ENCODE data around the gene TDRD6.
A peak's percentile ranks its signal among the peaks of the same experiment; 100 is the strongest.
"Not testable (repeated sequence)": the region's sequence is repeated elsewhere in the genome, so short reads cannot be mapped to it uniquely, and the experiment has no call there.

TDRD6 gene

GRCh38 chr6:46741482-46741881 lies 53.8 kb downstream of the TDRD6 start:
- H3K9me3 ChIP-seq (ENCODE audit: control insufficient read depth, insufficient read depth, low read depth, low read length): no peaks in the 10 kb centered on the region
- H3K36me3 ChIP-seq (ENCODE audit: control insufficient read depth in 2 of 2, insufficient read depth in 1 of 2, low read length in 2 of 2): no peaks in the 10 kb centered on the region
- CTCF ChIA-PET: no interaction called here
- POLR2A ChIA-PET: no interaction called here
- no peak overlapping the region for H3K4me3 ChIP-seq (ENCODE audit: low read depth, low read length)
- no peak for TF ChIP-seq ZBTB20 (tag by site-specific recombination; IDR thresholded peaks at IDR 0.05)
- TF ChIP-seq ZNF174 (tag by site-specific recombination; IDR thresholded peaks at IDR 0.05): no peak
- TF ChIP-seq ZNF37A (tag by site-specific recombination; IDR thresholded peaks at IDR 0.05): no peak
- TF ChIP-seq ZNF24 (tag by site-specific recombination; IDR thresholded peaks at IDR 0.05): no peak
- TF ChIP-seq YY1 (tag by site-specific recombination; IDR thresholded peaks at IDR 0.05): no peak
- TF ChIP-seq ZNF704 (tag by site-specific recombination; IDR thresholded peaks at IDR 0.05): no peak
- TF ChIP-seq ZNF621 (tag by site-specific recombination; IDR thresholded peaks at IDR 0.05): no peak
- no peak for TF ChIP-seq ZNF138 (tag by site-specific recombination; IDR thresholded peaks at IDR 0.05; ENCODE audit: borderline replicate concordance)
- no peak for TF ChIP-seq ZSCAN16 (tag by site-specific recombination; IDR thresholded peaks at IDR 0.05)
- H3K4me1 ChIP-seq (ENCODE audit: control insufficient read depth, insufficient read depth, low read length): no peaks in the 10 kb centered on the region
- no peak overlapping the region for H3K27ac ChIP-seq (ENCODE audit: extremely low read depth, low read depth, low read length)

- no peaks in the 10 kb centered on the region for H3K9me3 ChIP-seq (ENCODE audit: control insufficient read depth, insufficient read depth, low read depth, low read length)
- H3K27ac ChIP-seq (ENCODE audit: extremely low read depth, low read depth, low read length): no peak overlapping the region
- H3K4me3 ChIP-seq (ENCODE audit: low read depth, low read length): no peak overlapping the region
- POLR2A ChIA-PET: no interaction called here
- TF ChIP-seq ZBTB8A (tag by site-specific recombination; IDR thresholded peaks at IDR 0.05) (no peak), ZNF184 (tag by site-specific recombination; IDR thresholded peaks at IDR 0.05) (no peak), RBAK (tag by site-specific recombination; IDR thresholded peaks at IDR 0.05) (no peak), ZNF10 (tag by site-specific recombination; IDR thresholded peaks at IDR 0.05) (no peak), ZNF521 (tag by site-specific recombination; IDR thresholded peaks at IDR 0.05) (no peak), ZNF654 (tag by site-specific recombination; IDR thresholded peaks at IDR 0.05; ENCODE audit: low read depth) (no peak), ZNF624 (tag by site-specific recombination; IDR thresholded peaks at IDR 0.05) (no peak), ZSCAN30 (tag by site-specific recombination; IDR thresholded peaks at IDR 0.05) (no peak)
- no peaks in the 10 kb centered on the region for H3K36me3 ChIP-seq (ENCODE audit: control insufficient read depth in 2 of 2, insufficient read depth in 1 of 2, low read length in 2 of 2)
- no peaks in the 10 kb centered on the region for H3K4me1 ChIP-seq (ENCODE audit: control insufficient read depth, insufficient read depth, low read length)
- CTCF ChIA-PET: no interaction called here
Measured at GRCh38 chr6:46741910-46742309, 54.2 kb downstream of the TDRD6 start.

DNA sequence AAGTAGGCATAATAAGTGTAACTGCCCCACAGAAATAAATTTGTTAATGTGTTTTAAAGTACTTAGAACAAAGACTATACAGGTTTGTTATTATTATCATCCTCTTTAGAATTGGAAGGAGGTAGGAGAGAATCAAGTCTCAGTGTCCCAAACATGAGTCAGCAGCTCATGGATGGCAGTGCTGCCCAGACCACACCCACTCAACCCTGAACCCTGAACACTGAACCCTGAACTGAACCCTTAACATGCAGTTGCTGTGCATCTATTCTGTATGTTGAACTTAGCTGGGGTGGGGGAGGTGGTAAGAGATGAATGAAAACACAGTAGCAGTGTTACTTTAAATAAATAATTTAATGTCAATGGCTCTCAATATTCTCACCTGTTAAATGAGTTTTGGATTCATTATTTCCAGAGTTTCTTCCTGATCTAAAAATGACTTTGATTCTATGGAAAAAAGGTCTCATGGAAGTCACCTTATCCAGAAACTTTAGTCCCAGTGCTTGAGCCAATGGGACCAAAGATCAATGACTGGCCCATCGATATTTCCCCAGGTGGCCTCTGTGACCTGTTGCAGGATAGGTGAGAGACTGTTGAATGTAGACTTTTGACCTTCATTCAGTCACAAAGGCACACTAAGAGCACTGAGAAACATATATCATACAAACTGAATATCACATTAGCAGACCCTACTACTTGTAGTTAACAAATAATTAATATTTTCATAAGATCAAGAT lies 55.9 kb downstream of the TDRD6 start:
- Histone ChIP-seq H3K4me1 (ENCODE audit: control insufficient read depth, insufficient read depth, low read length) (no peaks in the 10 kb centered on the region), H3K9me3 (ENCODE audit: control insufficient read depth, insufficient read depth, low read depth, low read length) (no peaks in the 10 kb centered on the region), H3K4me3 (ENCODE audit: low read depth, low read length) (no peak overlapping the region), H3K36me3 (ENCODE audit: control insufficient read depth in 2 of 2, insufficient read depth in 1 of 2, low read length in 2 of 2) (no peaks in the 10 kb centered on the region), H3K27ac (ENCODE audit: extremely low read depth, low read depth, low read length) (no peak overlapping the region)
- ChIA-PET CTCF (no interaction called here), POLR2A (no interaction called here)
- TF ChIP-seq SCRT2 (tag by site-specific recombination; IDR thresholded peaks at IDR 0.05): 0 out of 2 replicates have a peak, but pooled peaks have one; percentile 28
- no peak for TF ChIP-seq ZNF423 (tag by site-specific recombination; IDR thresholded peaks at IDR 0.05)

GRCh38 chr6:46744159-46744725 lies 56.6 kb downstream of the TDRD6 start:
- H3K9me3 ChIP-seq (ENCODE audit: control insufficient read depth, insufficient read depth, low read depth, low read length); H3K4me3 ChIP-seq (ENCODE audit: low read depth, low read length); H3K4me1 ChIP-seq (ENCODE audit: control insufficient read depth, insufficient read depth, low read length); H3K27ac ChIP-seq (ENCODE audit: extremely low read depth, low read depth, low read length); H3K36me3 ChIP-seq (ENCODE audit: control insufficient read depth in 2 of 2, insufficient read depth in 1 of 2, low read length in 2 of 2); POLR2A ChIA-PET: not testable (repeated sequence)
- TF ChIP-seq, protein P1, sequence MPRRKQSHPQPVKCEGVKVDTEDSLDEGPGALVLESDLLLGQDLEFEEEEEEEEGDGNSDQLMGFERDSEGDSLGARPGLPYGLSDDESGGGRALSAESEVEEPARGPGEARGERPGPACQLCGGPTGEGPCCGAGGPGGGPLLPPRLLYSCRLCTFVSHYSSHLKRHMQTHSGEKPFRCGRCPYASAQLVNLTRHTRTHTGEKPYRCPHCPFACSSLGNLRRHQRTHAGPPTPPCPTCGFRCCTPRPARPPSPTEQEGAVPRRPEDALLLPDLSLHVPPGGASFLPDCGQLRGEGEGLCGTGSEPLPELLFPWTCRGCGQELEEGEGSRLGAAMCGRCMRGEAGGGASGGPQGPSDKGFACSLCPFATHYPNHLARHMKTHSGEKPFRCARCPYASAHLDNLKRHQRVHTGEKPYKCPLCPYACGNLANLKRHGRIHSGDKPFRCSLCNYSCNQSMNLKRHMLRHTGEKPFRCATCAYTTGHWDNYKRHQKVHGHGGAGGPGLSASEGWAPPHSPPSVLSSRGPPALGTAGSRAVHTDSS (tag by site-specific recombination; IDR thresholded peaks at IDR 0.05): peak; percentile 86
- TF ChIP-seq ZNF366 (tag by site-specific recombination; conservative IDR thresholded peaks at IDR 0.05): peak; percentile 51; the same call in 1 of the 2 replicates
- CTCF ChIA-PET: interaction anchor here (0.6 to 0.7 kb wide), 2 partner anchors 11 to 36 kb away, joined by 3 read pairs; no protein-coding TSS in a partner anchor

Data from HEK293 (cell line).